Spleen (tissue), 7 donors: ENCODE measurements around the gene COLEC12.

Experiments used
- POLR2A ChIP-seq, 3 donors: fragments of 450-650 bp; IDR thresholded peaks; one replicate each; pipeline ENCODE4 v1.5.1; 2017; ENCODE audit warnings: antibody characterized with exemption in 3 of 3, mild to moderate bottlenecking in 1 of 3
- TF ChIP-seq, protein P1 (sequence below), 11 experiments: fragments of 200-600 bp in 7 of 11; fragments of 450-650 bp in 4 of 11; sonication (generic) in 4 of 11; IDR thresholded peaks in 8 of 11; conservative IDR thresholded peaks in 3 of 11; 1 replicate in 7 of 11; 2 replicates in 4 of 11; pipeline versions ENCODE4 v1.4.0 to v1.8.0; 2016 to 2021; ENCODE audit warnings: antibody characterized with exemption in 11 of 11, inconsistent platforms in 4 of 11, mild to moderate bottlenecking in 1 of 11
- donor health status: DM: no; HTN: no; CAD: no; lungs with moderate emphysema.
- donor health status: DM: no; HTN: no; CAD: no.
- donor health status: DM: no; HTN: no; CAD: no.

- TF ChIP-seq, protein P1, sequence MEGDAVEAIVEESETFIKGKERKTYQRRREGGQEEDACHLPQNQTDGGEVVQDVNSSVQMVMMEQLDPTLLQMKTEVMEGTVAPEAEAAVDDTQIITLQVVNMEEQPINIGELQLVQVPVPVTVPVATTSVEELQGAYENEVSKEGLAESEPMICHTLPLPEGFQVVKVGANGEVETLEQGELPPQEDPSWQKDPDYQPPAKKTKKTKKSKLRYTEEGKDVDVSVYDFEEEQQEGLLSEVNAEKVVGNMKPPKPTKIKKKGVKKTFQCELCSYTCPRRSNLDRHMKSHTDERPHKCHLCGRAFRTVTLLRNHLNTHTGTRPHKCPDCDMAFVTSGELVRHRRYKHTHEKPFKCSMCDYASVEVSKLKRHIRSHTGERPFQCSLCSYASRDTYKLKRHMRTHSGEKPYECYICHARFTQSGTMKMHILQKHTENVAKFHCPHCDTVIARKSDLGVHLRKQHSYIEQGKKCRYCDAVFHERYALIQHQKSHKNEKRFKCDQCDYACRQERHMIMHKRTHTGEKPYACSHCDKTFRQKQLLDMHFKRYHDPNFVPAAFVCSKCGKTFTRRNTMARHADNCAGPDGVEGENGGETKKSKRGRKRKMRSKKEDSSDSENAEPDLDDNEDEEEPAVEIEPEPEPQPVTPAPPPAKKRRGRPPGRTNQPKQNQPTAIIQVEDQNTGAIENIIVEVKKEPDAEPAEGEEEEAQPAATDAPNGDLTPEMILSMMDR (IDR thresholded peaks at IDR 0.05 in 8 of 11, conservative IDR thresholded peaks at IDR 0.05 in 3 of 11) = no peak
- TF ChIP-seq POLR2A (IDR thresholded peaks at IDR 0.05) = no peak
Measured at GRCh38 chr18:336713-337112, 163.8 kb downstream of the COLEC12 start.
